ENCODE results near the gene TSPAN9. TPM values are rescaled to one million over a fixed set of nuclear protein-coding genes. Genes with fewer than 3 reads are reported as not detected.

TSPAN9 gene
- total and polyA plus RNA-seq, 2 of the 4 experiments (the other 2 are of a cell fraction), result 17.7 to 39.1 TPM

GRCh38 chr12:3204730-3205531, 127.8 kb downstream of the TSPAN9 start:
- Histone ChIP-seq H2BK5ac (ENCODE audit: low read depth, low read length, poor library complexity, severe bottlenecking) (no peak overlapping the region), H2BK20ac (ENCODE audit: low read depth, low read length) (no peak overlapping the region), H3K79me1 (ENCODE audit: low read depth in 1 of 2, low read length in 2 of 2) (peaks cover 0 to 3% of the 10 kb centered on the region in 2 experiments; a peak in 2 of 4 replicates), H3K36me3 (ENCODE audit: control insufficient read depth, insufficient read depth, low read length) (no peaks in the 10 kb centered on the region), H2AK9ac (replicated peaks; ENCODE audit: low read depth, low read length, poor library complexity) (peak overlapping the region; percentile 13), H4K5ac (ENCODE audit: low read depth, low read length) (no peak overlapping the region), H2AFZ (replicated peaks; ENCODE audit: low read length, poor library complexity) (peak overlapping the region; percentile 26), H3K4me3 (ENCODE audit: insufficient read depth, low read depth, low read length) (no peak overlapping the region), H3K9me1 (ENCODE audit: insufficient read depth, low read length) (no peaks in the 10 kb centered on the region; the same call in 1 of the 2 replicates), H3K27ac (ENCODE audit: insufficient read depth, low read length) (no peak overlapping the region), H3K56ac (ENCODE audit: extremely low read depth, insufficient read depth, low read length) (no peak overlapping the region), H3K23ac (ENCODE audit: low read depth, low read length) (no peak overlapping the region), H3K18ac (ENCODE audit: low read depth, low read length) (no peak overlapping the region), H4K91ac (ENCODE audit: insufficient read depth, low read depth, low read length) (no peak overlapping the region), H2BK120ac (ENCODE audit: low read depth, low read length) (no peak overlapping the region), H3K4ac (ENCODE audit: low read depth, low read length) (no peak overlapping the region), H2BK15ac (ENCODE audit: low read depth, low read length) (no peak overlapping the region), H3K4me2 (ENCODE audit: low read depth, low read length) (no peak overlapping the region), H3K9ac (ENCODE audit: low read depth, low read length) (no peak overlapping the region), H3K9me3 (ENCODE audit: control insufficient read depth, insufficient read depth, low read length) (no peaks in the 10 kb centered on the region), H2AK5ac (ENCODE audit: low read depth, low read length) (no peak overlapping the region), H3K4me1 (ENCODE audit: control insufficient read depth, insufficient read depth, low read length) (peaks cover 8% of the 10 kb centered on the region), H3K14ac (replicated peaks; ENCODE audit: low read depth, low read length) (no peak overlapping the region), H3K27me3 (ENCODE audit: control insufficient read depth, insufficient read depth, low read length) (peaks cover 6% of the 10 kb centered on the region), H4K8ac (ENCODE audit: low read depth in 2 of 2, low read length in 2 of 2) (no peak overlapping the region), H4K20me1 (ENCODE audit: insufficient read depth, low read length) (peaks cover 25% of the 10 kb centered on the region)
- ChIA-PET POLR2A (ENCODE audit: unreplicated experiment) (no interaction called here), CTCF (interaction anchor here (0.9 kb wide), 1 partner anchor 70 kb away, joined by 3 read pairs; no protein-coding TSS in a partner anchor)
- no TSS peak for BruUV-seq (replicated peaks)
- in situ Hi-C loops (cut with MboI; ENCODE audit: low sequenced_read_pairs), result loop anchor here (5.0 kb wide), 1 partner anchor 68 kb away; no protein-coding TSS in a partner anchor
- intact Hi-C loops (cut with micrococcal nuclease), result loop anchor here (5.0 kb wide), 2 partner anchors 53 to 72 kb away; no protein-coding TSS in a partner anchor
- 95% methylated on average over 6 of the region's 16 CpGs; no CpG with 5 or more reads in 1 of the 2 experiments for WGBS, 2 experiments (ENCODE audit: extremely low coverage in 2 of 2, insufficient read length in 1 of 2)
- DNase-seq (no peak), ATAC-seq (ENCODE audit: low read depth) (no peak)
- dilution Hi-C loops (cut with HindIII; ENCODE audit: low sequenced_read_pairs, unreplicated experiment), result no loop called here
- no peak for TF ChIP-seq RAD21 (IDR thresholded peaks at IDR 0.05; ENCODE audit: low read length)
